Amniotic epithelial cell (primary cell): ENCODE results near the gene SLC25A23.

Source experiments
- DNase-seq: peaks from one replicate; pipeline ENCODE4 v3.0.0-alpha.2; 2010; ENCODE audit warnings: low read depth

The SLC25A23 gene

GRCh38 chr19:6424939-6425731 is 34.5 kb downstream of the SLC25A23 start:
- peak; percentile 100 for DNase-seq

- no peak for DNase-seq
Measured at GRCh38 chr19:6424195-6424938, 35.2 kb downstream of the SLC25A23 start, which contains the start of gene KHSRP. KHSRP (minus strand) TSS chr19:6424811; CDS start chr19:6424701, 110 bp downstream.

GRCh38 chr19:6423499-6424194 is 35.9 kb downstream of the SLC25A23 start:
- peak; percentile 37 for DNase-seq

GRCh38 chr19:6421075-6422014 is 38.2 kb downstream of the SLC25A23 start:
- DNase-seq = no peak

GRCh38 chr19:6418562-6418932 is 41.0 kb downstream of the SLC25A23 start:
- DNase-seq = no peak

DNA sequence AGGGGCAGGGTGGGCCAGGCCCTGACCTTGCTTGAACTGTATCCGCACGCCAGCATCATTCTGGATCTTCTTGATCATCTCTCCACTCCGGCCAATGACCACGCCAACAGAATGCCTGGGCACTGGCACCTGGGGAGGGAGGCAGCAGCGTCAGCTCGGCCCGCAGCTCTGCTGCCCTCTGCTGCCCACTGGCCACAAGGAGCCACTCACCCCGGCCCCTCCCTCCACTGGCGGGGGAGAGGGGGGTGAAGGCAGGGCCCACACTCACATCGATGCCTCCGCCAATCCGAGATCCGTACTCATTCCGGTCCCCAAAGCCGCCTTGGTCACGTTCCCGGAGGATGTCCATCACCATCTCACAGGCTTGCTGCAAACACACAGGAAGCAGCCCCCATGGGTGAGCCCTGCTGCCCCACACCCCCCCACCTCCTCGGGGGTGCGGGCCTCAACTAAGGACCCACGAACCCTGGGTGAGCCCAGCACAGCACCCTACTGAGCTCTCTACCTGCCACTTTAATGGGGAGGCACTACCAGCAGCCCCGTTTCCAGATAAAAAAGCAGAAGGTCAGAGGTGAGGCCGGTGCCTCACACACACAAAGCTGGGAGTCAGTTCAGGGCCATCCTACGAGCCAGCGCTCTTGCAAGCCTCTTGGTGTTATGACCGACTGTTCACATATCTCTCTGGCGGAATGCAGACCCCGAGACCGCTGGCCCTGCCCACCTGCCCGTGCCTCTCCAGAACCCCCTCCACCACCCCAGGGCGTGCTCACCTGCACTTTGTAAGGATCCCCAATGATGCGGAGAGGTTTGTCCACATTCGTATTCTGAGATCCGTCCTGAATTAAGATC is 41.7 kb downstream of the SLC25A23 start:
- peak; percentile 43 for DNase-seq

- DNase-seq = no peak
Measured at GRCh38 chr19:6416658-6417405, 42.8 kb downstream of the SLC25A23 start.

- no peak for DNase-seq
Measured at GRCh38 chr19:6415591-6416190, 43.9 kb downstream of the SLC25A23 start.

DNA sequence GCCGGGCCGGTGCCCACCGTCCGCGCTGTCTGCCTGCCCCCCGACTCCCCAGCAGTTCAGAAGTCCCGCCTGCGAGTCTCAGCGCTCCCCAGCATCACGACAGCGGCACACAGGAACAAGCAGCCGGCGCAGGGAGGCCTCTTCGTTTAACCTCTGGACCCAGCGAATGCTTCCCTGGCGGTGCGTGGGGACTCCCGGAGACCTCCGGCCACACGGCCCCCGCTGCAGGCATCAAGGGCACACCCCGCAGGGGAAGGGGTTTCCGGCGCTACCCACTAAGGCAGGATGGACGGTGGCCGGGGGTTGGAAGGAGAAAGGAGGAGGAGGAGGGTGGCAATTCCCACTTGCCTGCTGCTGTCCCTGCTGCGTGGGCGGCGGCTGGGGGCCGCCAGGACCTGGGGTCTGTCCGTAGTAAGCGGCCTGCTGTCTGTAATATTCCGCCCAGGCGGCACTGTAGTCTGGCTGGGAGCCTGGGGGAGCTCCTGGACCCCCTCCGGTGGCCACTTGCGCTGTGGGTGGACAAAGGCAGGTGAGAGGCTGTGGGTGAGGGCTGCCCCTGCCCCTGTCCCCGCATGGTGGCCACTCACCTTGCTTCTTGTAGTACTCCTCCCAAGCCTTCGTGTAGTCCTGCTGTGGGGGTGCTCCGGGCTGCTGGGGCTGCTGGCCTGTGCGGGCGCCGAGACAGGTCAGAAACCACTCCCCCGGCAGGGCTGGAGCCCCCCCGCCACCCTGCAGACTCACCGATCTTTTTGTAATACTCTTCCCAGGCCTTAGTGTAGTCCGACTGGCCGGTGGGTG is 44.6 kb downstream of the SLC25A23 start:
- no peak for DNase-seq

DNA sequence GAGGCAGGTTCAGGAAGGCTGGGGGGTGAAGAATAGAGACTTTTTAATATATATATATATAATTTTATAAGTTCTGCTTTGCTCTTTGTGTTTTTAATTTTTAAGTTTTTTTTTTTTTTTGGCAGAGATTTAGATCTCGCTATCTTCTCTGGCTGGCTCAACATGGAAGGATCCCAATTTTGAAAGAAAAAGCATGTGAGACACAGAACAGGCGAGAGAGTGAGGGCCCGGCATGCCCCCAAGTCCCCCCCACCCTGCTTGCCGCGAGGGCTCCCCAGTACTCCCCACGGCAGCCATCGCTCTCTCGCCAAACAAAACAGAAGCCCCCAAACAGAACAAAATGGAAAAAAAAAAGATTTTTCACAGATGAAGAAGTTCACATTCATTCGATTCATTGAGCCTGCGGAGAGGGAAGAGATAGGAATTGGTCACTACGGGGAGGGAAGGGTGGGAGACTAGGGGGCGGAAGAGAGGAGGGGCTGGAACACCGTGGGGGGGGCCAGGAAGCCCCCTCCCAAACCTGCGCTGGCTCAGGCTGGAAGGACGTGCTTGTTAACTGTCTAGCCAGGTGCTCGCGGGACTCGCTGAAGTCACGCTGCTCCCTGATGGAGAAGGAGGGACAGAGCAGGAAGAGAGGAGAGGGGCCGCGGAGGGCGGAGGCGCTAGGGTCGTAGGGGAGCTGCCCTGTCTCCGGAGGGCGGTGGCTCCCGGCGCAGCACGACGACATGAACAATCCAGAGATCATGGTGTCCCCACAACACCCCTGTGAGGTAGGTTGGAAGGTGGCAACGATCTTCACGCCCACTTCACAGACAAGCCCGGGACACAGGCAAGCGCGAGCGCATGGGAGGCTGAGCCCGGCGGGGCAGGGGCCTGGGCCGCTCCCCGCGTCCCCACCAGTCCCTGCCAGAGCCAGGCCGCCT is 45.6 kb downstream of the SLC25A23 start:
- DNase-seq = no peak

GRCh38 chr19:6413291-6413690 is 46.3 kb downstream of the SLC25A23 start:
- DNase-seq = no peak

DNA sequence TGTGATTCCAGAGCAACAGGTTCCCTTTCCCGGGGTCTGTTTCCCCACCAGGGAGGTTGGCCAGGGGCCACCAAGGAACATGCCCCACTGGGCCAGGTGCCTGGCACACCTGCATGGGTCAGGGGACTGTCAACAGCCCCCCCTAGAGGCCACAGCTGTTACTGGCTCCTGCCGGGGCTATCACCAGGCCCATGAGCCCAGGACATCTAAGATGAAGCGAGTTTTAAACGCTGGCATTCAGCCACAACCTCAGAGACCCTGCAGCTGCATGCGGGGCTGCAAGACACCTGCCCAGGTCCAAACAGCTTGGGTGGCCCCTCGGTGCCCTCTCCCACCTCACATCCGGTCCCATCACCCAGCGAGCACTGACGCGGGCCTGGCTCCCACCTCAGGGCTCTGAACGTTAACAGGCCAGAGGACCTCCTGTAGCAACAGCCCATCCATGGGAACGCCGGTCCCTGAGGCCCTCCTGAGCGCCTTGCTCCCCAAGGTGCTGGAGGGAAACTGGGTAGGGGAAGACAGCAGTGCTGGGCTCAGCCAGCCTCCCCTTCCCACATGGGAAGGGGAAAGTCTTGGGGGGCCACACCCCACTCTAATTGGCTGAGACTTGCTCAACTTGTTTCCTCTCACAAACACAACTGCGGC is 47.0 kb downstream of the SLC25A23 start:
- DNase-seq = peak; percentile 20

DNA sequence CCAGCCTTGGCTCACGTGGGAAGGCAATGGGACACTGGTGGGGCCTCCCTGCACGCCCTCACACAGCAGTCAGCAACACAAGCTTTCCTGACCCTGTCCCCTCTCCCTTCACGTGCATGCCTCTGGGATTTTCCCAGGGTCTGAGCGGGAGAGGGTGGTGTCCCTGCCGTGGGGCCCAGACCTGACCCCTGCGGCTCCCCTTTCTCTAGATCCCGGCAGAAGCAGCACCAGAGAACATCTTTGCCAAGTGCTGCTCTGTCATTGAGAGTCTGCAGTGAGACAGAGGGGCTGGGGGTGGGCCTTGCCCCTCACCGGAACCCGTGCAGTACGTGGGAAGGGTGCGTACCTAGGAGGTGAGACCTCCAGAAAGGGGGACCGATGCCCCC is 47.5 kb downstream of the SLC25A23 start:
- no peak for DNase-seq

DNA sequence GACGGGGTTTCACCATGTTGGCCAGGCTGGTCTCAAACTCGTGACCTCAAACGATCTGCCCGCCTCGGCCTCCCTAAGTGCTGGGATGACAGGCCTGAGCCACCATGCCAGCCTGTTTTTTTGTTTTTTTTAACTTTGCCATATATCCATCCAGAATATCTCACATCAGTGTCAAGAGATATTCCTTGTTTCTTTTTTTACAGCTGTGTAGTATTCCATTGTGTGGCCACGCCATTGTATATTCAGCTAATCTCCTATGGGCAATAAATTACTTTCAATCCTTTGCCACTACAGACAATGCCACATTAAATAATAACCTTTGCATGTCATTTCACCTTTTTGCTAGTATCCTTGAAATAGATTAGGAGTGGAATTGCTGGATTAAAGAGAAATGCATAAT is 50.2 kb downstream of the SLC25A23 start:
- no peak for DNase-seq

GRCh38 chr19:6406401-6406800 is 53.2 kb downstream of the SLC25A23 start:
- DNase-seq = no peak

DNA sequence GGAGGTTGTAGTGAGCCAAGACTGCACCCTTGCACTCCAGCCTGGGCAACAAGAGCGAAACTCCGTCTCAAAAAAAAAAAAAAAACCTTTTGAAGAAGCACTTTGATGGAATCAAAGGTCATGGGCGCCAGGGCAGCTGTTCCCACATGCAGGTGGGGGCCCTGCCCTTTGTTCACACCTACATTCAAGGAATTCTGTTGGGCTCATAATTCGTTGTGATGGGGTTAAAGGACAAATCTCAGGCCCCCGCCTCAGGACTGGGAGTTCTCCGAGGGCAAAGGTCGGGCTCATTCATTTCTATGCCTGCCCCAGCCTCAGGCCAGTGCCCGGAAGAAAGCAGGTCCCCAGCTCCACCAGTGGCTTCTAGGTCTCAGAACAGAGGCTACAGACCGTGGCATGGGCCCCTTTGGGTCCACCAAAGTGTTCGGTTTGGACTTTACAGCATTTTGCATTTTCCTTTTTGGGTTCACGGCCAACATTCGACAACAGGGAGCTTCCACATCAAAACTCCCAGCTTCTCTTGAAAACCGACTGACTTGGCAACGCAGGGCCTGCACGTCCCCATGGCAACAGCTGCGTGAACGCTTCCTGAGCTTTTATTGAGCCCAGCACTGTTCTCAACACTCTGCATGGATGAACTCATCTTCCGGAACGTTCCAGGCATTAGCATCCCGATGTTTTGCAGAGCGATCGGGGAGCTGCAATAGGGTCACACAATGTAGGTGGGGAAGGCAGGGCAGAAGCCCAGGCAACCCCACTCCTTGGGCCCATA is 56.6 kb downstream of the SLC25A23 start:
- peak; percentile 77 for DNase-seq
